Hepatic stellate cell (primary cell): Measurements from ENCODE around the gene MTG1.

Experiments used
- DNase-seq: peaks from one replicate; pipeline ENCODE4 v3.0.0; 2011; ENCODE audit warnings: low spot score

MTG1 gene

GRCh38 chr10:133452453-133452852, 58.5 kb downstream of the MTG1 start:
- no peak for DNase-seq

- DNase-seq = no peak
These were observed 59.7 kb downstream of the MTG1 start, which contains the start of gene SCART1 for GRCh38 chr10:133453516-133454203. SCART1 (plus strand) TSS chr10:133453945; CDS start chr10:133453998, 53 bp downstream.

GRCh38 chr10:133454204-133454893, 60.4 kb downstream of the MTG1 start:
- no peak for DNase-seq

GRCh38 chr10:133455196-133455595, 61.2 kb downstream of the MTG1 start:
- DNase-seq = no peak

GRCh38 chr10:133455611-133456031, 61.7 kb downstream of the MTG1 start:
- no peak for DNase-seq

- no peak for DNase-seq
These were observed 62.3 kb downstream of the MTG1 start for GRCh38 chr10:133456041-133456951.

- no peak for DNase-seq
These were observed 63.3 kb downstream of the MTG1 start for GRCh38 chr10:133457100-133457841.

- no peak for DNase-seq
These were observed 64.2 kb downstream of the MTG1 start for GRCh38 chr10:133458021-133458709.

DNA sequence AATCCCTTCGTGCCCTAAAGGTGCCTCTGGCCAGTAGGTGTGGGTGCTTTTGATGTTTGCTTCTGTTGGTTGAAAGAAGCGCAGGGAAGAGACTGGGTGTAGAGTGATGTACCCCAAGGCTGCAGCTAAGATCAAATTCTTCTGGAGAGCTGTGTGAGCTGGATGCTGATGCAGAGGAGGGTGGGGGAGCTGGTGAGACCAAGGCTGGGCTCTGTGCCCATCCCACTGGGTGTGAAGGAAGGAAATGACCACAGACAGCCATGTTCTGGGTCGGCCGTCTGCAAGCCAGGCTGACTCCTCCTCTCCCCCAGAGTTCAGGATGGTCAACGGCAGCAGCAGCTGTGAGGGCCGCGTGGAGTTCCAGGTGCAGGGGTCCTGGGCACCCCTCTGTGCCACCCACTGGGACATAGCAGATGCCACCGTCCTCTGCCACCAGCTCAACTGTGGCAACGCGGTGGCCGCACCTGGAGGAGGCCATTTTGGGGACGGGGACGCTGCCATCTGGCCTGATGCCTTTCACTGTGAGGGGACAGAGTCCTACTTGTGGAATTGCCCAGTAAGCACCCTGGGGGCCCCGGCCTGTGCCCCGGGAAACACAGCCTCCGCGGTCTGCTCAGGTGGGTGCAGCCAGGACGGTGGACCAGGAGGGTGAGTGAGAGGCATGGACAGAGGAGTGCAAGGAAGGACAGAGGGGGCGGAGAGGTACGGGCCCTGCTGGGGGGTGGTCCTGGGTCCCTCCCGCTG, 64.9 kb downstream of the MTG1 start:
- no peak for DNase-seq

- no peak for DNase-seq
These were observed 65.7 kb downstream of the MTG1 start for GRCh38 chr10:133459454-133460207.

- DNase-seq = no peak
These were observed 66.3 kb downstream of the MTG1 start for GRCh38 chr10:133460208-133460769.

DNA sequence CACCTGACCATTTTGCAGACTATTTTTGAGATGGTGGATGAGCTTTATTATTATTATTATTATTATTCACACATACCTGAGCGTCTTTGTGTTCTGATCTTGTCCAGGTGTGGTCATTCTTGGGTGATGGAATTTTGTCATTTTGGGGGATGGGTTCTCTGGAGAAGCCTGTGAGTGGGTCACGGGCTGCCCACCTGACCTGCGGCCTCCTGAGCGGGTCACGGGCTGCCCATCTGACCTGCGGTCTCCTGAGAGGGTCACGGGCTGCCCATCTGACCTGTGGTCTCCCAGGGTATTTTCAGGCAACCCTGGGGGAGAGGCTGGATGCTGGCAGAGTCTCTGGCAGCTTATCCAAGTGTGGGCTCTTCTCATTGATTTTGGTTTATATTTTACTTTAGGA, 67.1 kb downstream of the MTG1 start:
- DNase-seq = no peak

GRCh38 chr10:133461841-133462240, 67.9 kb downstream of the MTG1 start:
- DNase-seq = no peak

DNA sequence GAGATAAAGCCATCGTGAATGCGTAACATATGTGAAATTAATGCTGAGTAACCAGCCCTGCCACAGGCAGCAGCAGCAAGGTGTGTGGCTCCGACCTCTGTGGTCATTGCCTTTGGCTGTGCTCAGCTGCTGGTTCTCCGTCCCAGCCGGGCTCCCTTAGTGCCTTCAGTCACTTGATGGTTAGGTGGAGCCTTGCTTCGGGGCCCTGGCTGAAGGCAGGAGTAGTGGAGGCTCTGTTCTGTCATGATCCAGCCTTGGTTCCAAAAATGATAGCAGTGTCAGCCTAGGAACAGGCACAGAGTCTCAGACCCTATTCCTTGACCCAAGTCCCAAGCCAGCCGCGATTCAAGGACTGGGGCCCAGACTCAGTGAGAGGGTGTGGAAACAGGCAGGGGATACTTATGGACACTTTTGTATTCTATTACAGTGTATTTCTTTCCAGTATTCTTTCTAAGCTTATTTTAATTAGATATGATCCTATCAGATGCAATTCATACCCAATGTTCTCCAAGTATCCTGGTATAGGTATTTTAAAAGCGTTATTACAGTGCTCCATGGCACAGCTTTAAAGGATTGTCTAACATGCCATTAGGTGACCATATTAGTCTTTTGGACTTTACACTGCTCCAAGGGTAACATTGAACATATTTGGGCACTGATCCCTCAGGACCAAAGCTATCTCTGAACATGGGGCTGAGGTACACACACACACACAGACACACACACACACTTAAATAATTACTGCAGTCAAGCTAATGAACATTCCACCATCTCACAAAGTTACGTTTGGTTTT, 68.8 kb downstream of the MTG1 start:
- DNase-seq = no peak

- DNase-seq = no peak
These were observed 70.7 kb downstream of the MTG1 start for GRCh38 chr10:133464582-133465031.

DNA sequence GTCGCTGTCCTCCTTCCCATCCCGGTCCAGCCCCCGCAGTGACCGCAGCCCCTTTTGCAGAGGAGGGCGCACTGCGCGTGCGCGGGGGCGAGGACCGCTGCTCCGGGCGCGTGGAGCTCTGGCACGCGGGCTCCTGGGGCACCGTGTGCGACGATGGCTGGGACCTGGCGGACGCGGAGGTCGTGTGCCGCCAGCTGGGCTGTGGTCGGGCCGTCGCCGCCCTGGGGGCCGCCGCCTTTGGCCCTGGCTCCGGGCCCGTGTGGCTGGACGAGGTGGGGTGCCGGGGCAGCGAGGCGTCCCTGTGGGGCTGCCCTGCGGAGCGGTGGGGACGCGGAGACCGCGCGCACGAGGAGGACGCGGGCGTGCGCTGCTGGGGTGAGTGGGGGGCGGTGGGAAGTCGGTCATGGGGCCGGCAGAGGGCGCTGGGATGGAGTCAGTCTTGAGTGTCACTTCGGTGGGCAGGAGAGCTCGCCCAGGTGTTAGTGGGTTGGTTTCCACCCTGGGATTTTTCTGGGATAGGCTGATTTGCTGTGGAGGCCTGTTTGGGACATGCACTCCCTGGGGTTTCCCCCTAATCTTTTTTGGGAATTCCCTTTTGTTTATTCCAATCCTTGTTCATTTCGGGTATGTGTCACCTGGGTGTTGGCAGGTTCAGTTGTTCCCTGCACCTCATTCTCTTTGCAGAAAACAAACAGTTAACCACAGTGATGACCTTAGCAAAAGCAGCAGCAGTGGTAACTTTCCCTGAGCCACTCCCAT, 71.4 kb downstream of the MTG1 start:
- no peak for DNase-seq

DNA sequence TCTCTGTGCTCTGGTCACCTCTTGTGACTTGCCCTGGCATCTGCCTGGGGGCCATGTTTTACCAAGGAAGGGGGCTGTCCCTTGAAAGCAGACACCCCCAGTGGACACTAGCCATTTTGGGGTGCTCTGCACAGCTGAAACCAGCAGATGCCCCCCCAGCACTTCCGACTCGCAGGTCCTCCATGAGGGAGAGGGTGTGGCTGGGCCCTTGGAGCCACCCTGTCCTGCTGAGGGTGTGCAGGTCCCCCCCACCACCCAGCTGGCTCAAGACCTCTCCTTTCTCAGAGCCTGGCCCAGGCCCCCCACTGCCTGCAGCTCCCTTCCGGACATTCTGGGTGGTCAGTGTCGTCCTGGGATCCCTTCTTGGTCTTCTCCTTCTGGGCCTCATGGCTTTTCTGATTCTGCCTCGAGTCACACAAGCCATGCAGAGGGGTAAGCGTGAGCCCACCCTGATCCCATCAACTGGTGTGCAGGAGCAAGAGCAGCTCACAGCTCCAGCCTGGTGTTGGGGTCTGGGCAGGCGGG, 72.1 kb downstream of the MTG1 start:
- DNase-seq = no peak
